Mucosa of descending colon (tissue), 3 donors: ENCODE data around the gene STOML3. TPM values are rescaled to one million over a fixed set of nuclear protein-coding genes. Genes with fewer than 3 reads are reported as not detected.

Experiments
- ATAC-seq: fragments of 200-7000 bp; cut with Tn5 transposase; one replicate; pipeline ENCODE4 v1.9.1; 2020; ENCODE audit warnings: mild to moderate bottlenecking, moderate library complexity
- DNase-seq, 3 donors: peaks; one replicate each; pipeline ENCODE4 v3.0.0-alpha.2; 2020
- H3K36me3 ChIP-seq: fragments of 200-600 bp; one replicate; pipeline ENCODE4 v1.8.0; 2021; ENCODE audit warnings: low read depth, mild to moderate bottlenecking
- H3K4me1 ChIP-seq: fragments of 200-600 bp; one replicate; pipeline ENCODE4 v1.8.0; 2021; ENCODE audit warnings: low read depth, mild to moderate bottlenecking
- H3K4me3 ChIP-seq: fragments of 200-600 bp; one replicate; pipeline ENCODE4 v1.8.0; 2021; ENCODE audit warnings: mild to moderate bottlenecking
- H3K9me3 ChIP-seq: fragments of 200-600 bp; one replicate; pipeline ENCODE4 v1.8.0; 2021; ENCODE audit warnings: mild to moderate bottlenecking
- CTCF ChIP-seq: fragments of 200-600 bp; IDR thresholded peaks from one replicate; pipeline ENCODE4 v1.8.0; 2022; ENCODE audit warnings: antibody characterized with exemption, mild to moderate bottlenecking
- intact Hi-C, 2 donors: fragments of 100-400 bp; cut with DNase I in 1 of 2; cut with micrococcal nuclease in 1 of 2; formaldehyde crosslinking; loops; one replicate each; pipeline versions ENCODE4 v1.11.0 to v1.11.1; 2022; cut with DNase I, micrococcal nuclease
- total RNA-seq, 3 donors: library from RNA; stranded (reverse); fragmentation: NEBNext Ultra II Directional in 2 of 3; extraction: Animal tissue kit (Norgen Biotek cat#: 25700) in 2 of 3; gene quantifications; one replicate each; pipeline versions ENCODE4 v1.2.1 to v1.2.4, GENCODE V29; 2021 to 2023
- donor health status: DM: no; HTN: no; CAD: no; lungs with moderate emphysema.
- donor health status: DM: no; HTN: no; CAD: no.
- donor health status: DM: no; HTN: yes; CAD: no.

Gene STOML3
- total RNA-seq, 3 donors from 2014 or later = 0.52 TPM; not detected in 2

- Histone ChIP-seq H3K9me3 (no peaks in the 10 kb centered on the region), H3K4me3 (no peak overlapping the region), H3K36me3 (no peaks in the 10 kb centered on the region), H3K4me1 (no peaks in the 10 kb centered on the region)
- ATAC-seq (no peak), DNase-seq (no peak)
- no peak for TF ChIP-seq CTCF
- intact Hi-C loops = no loop called here
These were observed 46.4 kb downstream of the STOML3 start for GRCh38 chr13:38944219-38944618.

DNA sequence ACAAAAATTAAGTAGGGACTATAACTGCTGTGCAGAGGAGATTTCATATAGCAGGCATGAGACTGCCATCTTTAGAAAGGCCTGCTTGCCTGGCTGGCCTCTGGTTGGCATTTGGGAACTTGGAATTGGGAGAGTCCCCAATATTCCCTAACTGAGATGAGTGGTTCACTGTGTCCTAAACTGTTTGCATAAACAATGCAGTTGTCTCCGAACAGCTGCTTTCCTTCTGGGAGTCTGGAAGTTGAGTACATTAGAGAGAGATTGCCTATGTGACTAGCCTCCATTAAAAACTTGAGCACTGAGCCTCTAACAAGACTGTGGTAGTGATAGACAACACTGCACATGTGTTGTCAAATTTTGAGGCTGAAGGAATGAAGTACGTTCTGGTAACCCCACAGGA lies 47.4 kb downstream of the STOML3 start:
- H3K4me1 ChIP-seq = no peaks in the 10 kb centered on the region
- TF ChIP-seq CTCF = no peak
- H3K36me3 ChIP-seq = no peaks in the 10 kb centered on the region
- intact Hi-C loops = no loop called here
- no peak for ATAC-seq
- no peak for DNase-seq
- no peak overlapping the region for H3K4me3 ChIP-seq
- no peaks in the 10 kb centered on the region for H3K9me3 ChIP-seq

GRCh38 chr13:38941353-38941945 lies 49.2 kb downstream of the STOML3 start:
- DNase-seq = no peak

GRCh38 chr13:38933786-38934185 lies 56.8 kb downstream of the STOML3 start:
- Histone ChIP-seq H3K4me1 (no peaks in the 10 kb centered on the region), H3K9me3 (no peaks in the 10 kb centered on the region), H3K36me3 (no peaks in the 10 kb centered on the region), H3K4me3 (no peak overlapping the region)
- intact Hi-C loops = no loop called here
- DNase-seq (no peak), ATAC-seq (no peak)
- TF ChIP-seq CTCF = no peak

More at GRCh38 chr13:38941353-38941945, 49.2 kb downstream of the STOML3 start:
- Histone ChIP-seq H3K36me3 (no peaks in the 10 kb centered on the region), H3K9me3 (no peaks in the 10 kb centered on the region), H3K4me1 (no peaks in the 10 kb centered on the region), H3K4me3 (no peak overlapping the region)
- intact Hi-C loops = no loop called here
- ATAC-seq = no peak
- no peak for TF ChIP-seq CTCF

DNA sequence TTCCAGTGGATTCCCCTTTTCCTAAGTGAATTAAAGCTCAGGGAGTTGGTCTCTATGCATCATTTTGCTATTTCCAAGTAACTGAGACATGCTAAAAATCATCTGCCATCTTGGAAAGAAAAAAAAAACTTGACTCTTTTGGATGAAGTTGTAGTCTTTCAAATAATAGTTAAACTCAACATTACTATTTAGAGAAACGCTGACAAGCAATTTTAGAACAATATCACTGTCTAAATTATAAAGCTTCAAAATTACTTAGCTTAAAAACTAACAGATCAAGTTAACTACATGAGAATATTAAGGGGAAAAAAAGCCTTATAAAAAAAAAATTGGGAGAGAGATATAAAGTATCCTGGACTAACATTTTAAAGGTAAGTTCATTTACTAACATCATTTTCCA lies 68.5 kb downstream of the STOML3 start:
- H3K36me3 ChIP-seq = no peaks in the 10 kb centered on the region
- no peak overlapping the region for H3K4me3 ChIP-seq
- intact Hi-C loops = no loop called here
- H3K4me1 ChIP-seq = no peaks in the 10 kb centered on the region
- no peak for DNase-seq
- H3K9me3 ChIP-seq = no peaks in the 10 kb centered on the region
- no peak for TF ChIP-seq CTCF
- no peak for ATAC-seq

DNA sequence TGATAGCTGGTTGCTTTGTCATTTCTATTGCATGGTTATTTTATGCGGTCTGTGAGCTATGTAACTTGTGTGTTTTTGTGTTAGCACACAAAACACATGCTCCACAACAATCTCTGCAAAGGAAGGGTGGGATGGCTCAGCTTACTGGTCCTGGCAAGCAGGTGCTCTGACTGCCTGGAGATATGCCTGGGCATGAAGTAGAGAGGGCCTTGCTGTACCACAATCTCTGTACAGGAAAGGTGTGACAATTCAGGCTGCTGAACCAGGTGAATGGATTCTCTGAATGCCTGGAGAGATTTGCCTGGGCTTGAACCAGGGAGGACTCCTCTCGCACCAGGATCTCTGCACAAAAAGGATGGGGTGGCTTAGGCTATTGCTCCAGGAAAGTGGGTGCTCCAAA lies 69.5 kb downstream of the STOML3 start:
- Histone ChIP-seq H3K4me1 (no peaks in the 10 kb centered on the region), H3K36me3 (no peaks in the 10 kb centered on the region), H3K9me3 (no peaks in the 10 kb centered on the region), H3K4me3 (no peak overlapping the region)
- ATAC-seq (no peak), DNase-seq (no peak)
- intact Hi-C loops = no loop called here
- TF ChIP-seq CTCF = no peak
